SK-N-SH treated with all-trans-retinoic acid at 6 μM for 48 hours (cell line): ENCODE data around the gene ZCCHC7.

ENCODE experiments used
- ATAC-seq: fragments of 200-7000 bp; cut with Tn5 transposase; 3 replicates; pipeline ENCODE4 v1.9.1; 2020; ENCODE audit warnings: mild to moderate bottlenecking, moderate library complexity
- ARNTL ChIP-seq: fragments of 450-650 bp; formaldehyde crosslinking; IDR thresholded peaks from 2 replicates; pipeline ENCODE4 v1.5.0; 2020; ENCODE audit warnings: low read depth, mild to moderate bottlenecking, moderate library complexity, borderline replicate concordance
- BACH2 ChIP-seq: fragments of 250-450 bp; sonication (Bioruptor Pico); IDR thresholded peaks from 2 replicates; pipeline ENCODE4 v1.9.0; 2021; ENCODE audit warnings: mild to moderate bottlenecking, borderline replicate concordance
- ESRRG ChIP-seq: fragments of 250-450 bp; sonication (Bioruptor Pico); IDR thresholded peaks from 2 replicates; pipeline ENCODE4 v1.6.1; 2021; ENCODE audit warnings: mild to moderate bottlenecking
- GLIS3 ChIP-seq: fragments of 250-450 bp; sonication (Bioruptor Pico); IDR thresholded peaks from 2 replicates; pipeline ENCODE4 v1.5.0; 2020; ENCODE audit warnings: mild to moderate bottlenecking, moderate library complexity
- ISL1 ChIP-seq: fragments of 250-450 bp; sonication (Bioruptor Pico); IDR thresholded peaks from 2 replicates; pipeline ENCODE4 v2.1.2; 2022; ENCODE audit warnings: mild to moderate bottlenecking, moderate library complexity
- OSR1 ChIP-seq: fragments of 250-450 bp; sonication (Bioruptor Pico); IDR thresholded peaks from 2 replicates; pipeline ENCODE4 v1.8.0; 2022; ENCODE audit warnings: moderate library complexity, mild to moderate bottlenecking, inconsistent platforms
- PPARA ChIP-seq: fragments of 250-450 bp; sonication (Bioruptor Pico); IDR thresholded peaks from 2 replicates; pipeline ENCODE4 v1.5.0; 2020; ENCODE audit warnings: mild to moderate bottlenecking, borderline replicate concordance
- RARB ChIP-seq: fragments of 250-450 bp; sonication (Bioruptor Pico); IDR thresholded peaks from 2 replicates; pipeline ENCODE4 v1.8.0; 2021; ENCODE audit warnings: mild to moderate bottlenecking, moderate library complexity
- TCF4 ChIP-seq: fragments of 250-450 bp; sonication (Bioruptor Pico); IDR thresholded peaks from 2 replicates; pipeline ENCODE4 v1.8.0; 2021; ENCODE audit warnings: mild to moderate bottlenecking, moderate library complexity, borderline replicate concordance
- TOX ChIP-seq: fragments of 250-450 bp; sonication (Bioruptor Pico); IDR thresholded peaks from 2 replicates; pipeline ENCODE4 v1.8.0; 2021; ENCODE audit warnings: mild to moderate bottlenecking, moderate library complexity, borderline replicate concordance
- ZC3H10 ChIP-seq: fragments of 250-450 bp; sonication (Bioruptor Pico); IDR thresholded peaks from 2 replicates; pipeline ENCODE4 v1.5.1; 2021; ENCODE audit warnings: mild to moderate bottlenecking, moderate library complexity
- ZFP3 ChIP-seq: fragments of 250-450 bp; sonication (Bioruptor Pico); IDR thresholded peaks from 2 replicates; pipeline ENCODE4 v1.5.0; 2020; ENCODE audit warnings: mild to moderate bottlenecking, moderate library complexity
- ZFP30 ChIP-seq: fragments of 450-650 bp; formaldehyde crosslinking; IDR thresholded peaks from 2 replicates; pipeline ENCODE4 v1.5.0; 2022; ENCODE audit warnings: mild to moderate bottlenecking, moderate library complexity
- ZNF70 ChIP-seq: fragments of 450-650 bp; formaldehyde crosslinking; IDR thresholded peaks from 2 replicates; pipeline ENCODE4 v1.5.0; 2020; ENCODE audit warnings: mild to moderate bottlenecking, moderate library complexity
- ZNF8 ChIP-seq: fragments of 450-650 bp; formaldehyde crosslinking; IDR thresholded peaks from 2 replicates; pipeline ENCODE4 v1.5.0; 2020; ENCODE audit warnings: mild to moderate bottlenecking, moderate library complexity
- TF ChIP-seq, protein P1 (sequence below): fragments of 250-450 bp; sonication (Bioruptor Pico); IDR thresholded peaks from 2 replicates; pipeline ENCODE4 v1.8.0; 2021; ENCODE audit warnings: low read depth, mild to moderate bottlenecking, moderate library complexity, borderline replicate concordance
- TF ChIP-seq, protein P2 (sequence below): fragments of 250-450 bp; sonication (Bioruptor Pico); IDR thresholded peaks from 2 replicates; pipeline ENCODE4 v1.5.0; 2020; ENCODE audit warnings: mild to moderate bottlenecking, moderate library complexity
- TF ChIP-seq, protein P3 (sequence below): fragments of 250-450 bp; sonication (Bioruptor Pico); IDR thresholded peaks from 2 replicates; pipeline ENCODE4 v1.5.1; 2021; ENCODE audit warnings: mild to moderate bottlenecking, moderate library complexity
- TF ChIP-seq, protein P4 (sequence below): fragments of 250-450 bp; sonication (Bioruptor Pico); IDR thresholded peaks from 2 replicates; pipeline ENCODE4 v1.5.1; 2020; ENCODE audit warnings: low read depth, mild to moderate bottlenecking, moderate library complexity

The ZCCHC7 gene

DNA sequence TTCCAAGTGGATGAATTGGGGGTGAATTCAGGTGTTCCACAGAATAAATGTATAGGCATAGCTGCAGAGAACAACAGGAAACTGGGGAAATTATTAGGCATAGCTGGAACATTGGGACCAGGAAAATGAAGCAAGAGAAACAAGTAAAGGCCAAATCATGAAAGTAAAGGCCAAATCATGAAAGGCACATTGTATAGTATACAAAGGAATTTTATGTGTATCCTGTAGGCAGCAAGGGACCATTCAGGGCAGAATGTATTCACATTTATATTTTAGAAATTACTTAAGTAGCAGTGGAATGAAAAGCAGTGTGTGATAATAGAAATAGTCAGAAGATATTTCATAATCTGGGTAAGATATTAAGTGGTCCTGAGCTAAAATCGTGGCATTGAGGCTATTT is 174.8 kb downstream of the ZCCHC7 start (continued):
- TF ChIP-seq, protein P1, sequence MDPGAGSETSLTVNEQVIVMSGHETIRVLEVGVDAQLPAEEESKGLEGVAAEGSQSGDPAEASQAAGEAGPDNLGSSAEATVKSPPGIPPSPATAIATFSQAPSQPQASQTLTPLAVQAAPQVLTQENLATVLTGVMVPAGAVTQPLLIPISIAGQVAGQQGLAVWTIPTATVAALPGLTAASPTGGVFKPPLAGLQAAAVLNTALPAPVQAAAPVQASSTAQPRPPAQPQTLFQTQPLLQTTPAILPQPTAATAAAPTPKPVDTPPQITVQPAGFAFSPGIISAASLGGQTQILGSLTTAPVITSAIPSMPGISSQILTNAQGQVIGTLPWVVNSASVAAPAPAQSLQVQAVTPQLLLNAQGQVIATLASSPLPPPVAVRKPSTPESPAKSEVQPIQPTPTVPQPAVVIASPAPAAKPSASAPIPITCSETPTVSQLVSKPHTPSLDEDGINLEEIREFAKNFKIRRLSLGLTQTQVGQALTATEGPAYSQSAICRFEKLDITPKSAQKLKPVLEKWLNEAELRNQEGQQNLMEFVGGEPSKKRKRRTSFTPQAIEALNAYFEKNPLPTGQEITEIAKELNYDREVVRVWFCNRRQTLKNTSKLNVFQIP (CRISPR knock-in tag) = no peak
- TF ChIP-seq ARNTL = no peak
- TF ChIP-seq BACH2 (CRISPR knock-in tag) = no peak
- TF ChIP-seq ZNF70 (CRISPR knock-in tag) = no peak
- TF ChIP-seq, protein P2, sequence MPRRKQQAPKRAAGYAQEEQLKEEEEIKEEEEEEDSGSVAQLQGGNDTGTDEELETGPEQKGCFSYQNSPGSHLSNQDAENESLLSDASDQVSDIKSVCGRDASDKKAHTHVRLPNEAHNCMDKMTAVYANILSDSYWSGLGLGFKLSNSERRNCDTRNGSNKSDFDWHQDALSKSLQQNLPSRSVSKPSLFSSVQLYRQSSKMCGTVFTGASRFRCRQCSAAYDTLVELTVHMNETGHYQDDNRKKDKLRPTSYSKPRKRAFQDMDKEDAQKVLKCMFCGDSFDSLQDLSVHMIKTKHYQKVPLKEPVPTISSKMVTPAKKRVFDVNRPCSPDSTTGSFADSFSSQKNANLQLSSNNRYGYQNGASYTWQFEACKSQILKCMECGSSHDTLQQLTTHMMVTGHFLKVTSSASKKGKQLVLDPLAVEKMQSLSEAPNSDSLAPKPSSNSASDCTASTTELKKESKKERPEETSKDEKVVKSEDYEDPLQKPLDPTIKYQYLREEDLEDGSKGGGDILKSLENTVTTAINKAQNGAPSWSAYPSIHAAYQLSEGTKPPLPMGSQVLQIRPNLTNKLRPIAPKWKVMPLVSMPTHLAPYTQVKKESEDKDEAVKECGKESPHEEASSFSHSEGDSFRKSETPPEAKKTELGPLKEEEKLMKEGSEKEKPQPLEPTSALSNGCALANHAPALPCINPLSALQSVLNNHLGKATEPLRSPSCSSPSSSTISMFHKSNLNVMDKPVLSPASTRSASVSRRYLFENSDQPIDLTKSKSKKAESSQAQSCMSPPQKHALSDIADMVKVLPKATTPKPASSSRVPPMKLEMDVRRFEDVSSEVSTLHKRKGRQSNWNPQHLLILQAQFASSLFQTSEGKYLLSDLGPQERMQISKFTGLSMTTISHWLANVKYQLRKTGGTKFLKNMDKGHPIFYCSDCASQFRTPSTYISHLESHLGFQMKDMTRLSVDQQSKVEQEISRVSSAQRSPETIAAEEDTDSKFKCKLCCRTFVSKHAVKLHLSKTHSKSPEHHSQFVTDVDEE (CRISPR knock-in tag) = no peak
- TF ChIP-seq ZC3H10 = no peak
- no peak for TF ChIP-seq PPARA (CRISPR knock-in tag)

DNA sequence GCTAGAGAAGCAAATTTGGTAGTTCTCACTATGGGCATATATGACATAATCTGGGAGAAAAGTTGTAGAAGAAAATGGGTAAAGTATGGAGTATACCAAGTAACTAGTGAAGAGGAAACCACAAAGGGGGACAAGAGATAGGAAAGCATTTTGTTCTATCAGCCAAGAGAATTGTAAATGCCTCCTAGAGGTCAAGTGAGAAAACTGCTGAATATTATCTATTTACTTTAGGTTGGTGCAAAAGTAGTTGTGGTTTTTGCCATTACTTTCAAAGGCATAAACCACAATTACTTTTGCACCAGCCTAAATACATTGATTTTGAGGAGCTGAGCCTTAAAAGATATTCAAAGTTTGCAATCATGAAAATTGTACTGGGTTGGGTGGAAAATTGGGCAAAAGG is 175.4 kb downstream of the ZCCHC7 start:
- no peak for ATAC-seq
- no peak for TF ChIP-seq TCF4 (CRISPR knock-in tag)
- TF ChIP-seq, all 23 proteins: peak for 0

DNA sequence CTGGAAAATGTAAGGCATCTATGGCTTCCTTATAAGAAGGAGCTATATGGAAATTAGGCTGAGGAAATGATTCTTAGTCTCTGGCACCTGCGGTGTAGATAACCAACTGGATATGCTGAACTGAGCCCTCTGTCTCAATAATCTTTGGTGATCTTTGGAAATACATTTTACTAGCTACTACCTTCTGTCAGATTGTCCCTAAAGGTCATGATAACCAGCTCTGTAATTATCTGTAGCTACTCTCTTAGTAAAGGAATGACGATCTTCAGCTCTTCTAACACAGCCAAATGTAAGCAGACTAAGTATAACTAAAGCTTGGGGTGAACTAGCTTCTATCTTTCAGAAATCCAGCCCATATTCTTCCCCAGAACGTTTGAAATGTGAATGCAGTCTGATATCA is 177.2 kb downstream of the ZCCHC7 start:
- no peak for ATAC-seq
- no peak for TF ChIP-seq GLIS3 (CRISPR knock-in tag)
- TF ChIP-seq OSR1 (CRISPR knock-in tag) = no peak
- TF ChIP-seq, protein P3, sequence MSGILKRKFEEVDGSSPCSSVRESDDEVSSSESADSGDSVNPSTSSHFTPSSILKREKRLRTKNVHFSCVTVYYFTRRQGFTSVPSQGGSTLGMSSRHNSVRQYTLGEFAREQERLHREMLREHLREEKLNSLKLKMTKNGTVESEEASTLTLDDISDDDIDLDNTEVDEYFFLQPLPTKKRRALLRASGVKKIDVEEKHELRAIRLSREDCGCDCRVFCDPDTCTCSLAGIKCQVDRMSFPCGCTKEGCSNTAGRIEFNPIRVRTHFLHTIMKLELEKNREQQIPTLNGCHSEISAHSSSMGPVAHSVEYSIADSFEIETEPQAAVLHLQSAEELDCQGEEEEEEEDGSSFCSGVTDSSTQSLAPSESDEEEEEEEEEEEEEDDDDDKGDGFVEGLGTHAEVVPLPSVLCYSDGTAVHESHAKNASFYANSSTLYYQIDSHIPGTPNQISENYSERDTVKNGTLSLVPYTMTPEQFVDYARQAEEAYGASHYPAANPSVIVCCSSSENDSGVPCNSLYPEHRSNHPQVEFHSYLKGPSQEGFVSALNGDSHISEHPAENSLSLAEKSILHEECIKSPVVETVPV (CRISPR knock-in tag) = no peak
- TF ChIP-seq ZFP30 = no peak
- no peak for TF ChIP-seq ZFP3 (CRISPR knock-in tag)
- TF ChIP-seq, protein P1 (CRISPR knock-in tag) = no peak
- no peak for TF ChIP-seq TCF4 (CRISPR knock-in tag)
- TF ChIP-seq ESRRG (CRISPR knock-in tag) = no peak
- TF ChIP-seq ZNF70 (CRISPR knock-in tag) = no peak

DNA sequence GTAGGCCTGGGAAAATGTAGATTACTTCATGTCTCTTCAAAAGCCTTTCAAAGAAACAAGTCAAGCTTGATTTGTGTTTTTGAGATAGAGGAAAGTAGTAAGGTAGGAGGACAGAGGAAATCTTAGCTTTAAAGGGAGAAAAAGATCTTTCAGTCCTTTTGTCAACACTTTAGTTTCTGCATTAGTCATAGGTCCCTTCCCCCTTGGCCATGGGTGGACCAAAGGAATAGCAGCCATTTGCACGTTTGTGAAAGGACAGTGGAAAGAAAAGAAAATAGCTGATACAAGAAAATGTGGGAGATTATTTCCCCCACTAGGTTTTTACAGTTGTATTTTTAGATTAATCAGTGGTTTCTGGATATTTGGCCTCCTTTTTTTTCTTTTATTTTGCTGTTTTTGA is 180.2 kb downstream of the ZCCHC7 start:
- ATAC-seq = no peak

More for the DNA sequence above, 180.2 kb downstream of the ZCCHC7 start:
- TF ChIP-seq ESRRG (CRISPR knock-in tag) (no peak), RARB (CRISPR knock-in tag) (no peak), GLIS3 (CRISPR knock-in tag) (no peak), BACH2 (CRISPR knock-in tag) (no peak), ZC3H10 (no peak), ZNF70 (CRISPR knock-in tag) (no peak), OSR1 (CRISPR knock-in tag) (no peak), PPARA (CRISPR knock-in tag) (no peak), TOX (no peak), ZFP3 (CRISPR knock-in tag) (no peak), ISL1 (CRISPR knock-in tag) (no peak), ZNF8 (no peak), ZFP30 (no peak), TCF4 (CRISPR knock-in tag) (no peak), ARNTL (no peak)
- TF ChIP-seq, protein P4, sequence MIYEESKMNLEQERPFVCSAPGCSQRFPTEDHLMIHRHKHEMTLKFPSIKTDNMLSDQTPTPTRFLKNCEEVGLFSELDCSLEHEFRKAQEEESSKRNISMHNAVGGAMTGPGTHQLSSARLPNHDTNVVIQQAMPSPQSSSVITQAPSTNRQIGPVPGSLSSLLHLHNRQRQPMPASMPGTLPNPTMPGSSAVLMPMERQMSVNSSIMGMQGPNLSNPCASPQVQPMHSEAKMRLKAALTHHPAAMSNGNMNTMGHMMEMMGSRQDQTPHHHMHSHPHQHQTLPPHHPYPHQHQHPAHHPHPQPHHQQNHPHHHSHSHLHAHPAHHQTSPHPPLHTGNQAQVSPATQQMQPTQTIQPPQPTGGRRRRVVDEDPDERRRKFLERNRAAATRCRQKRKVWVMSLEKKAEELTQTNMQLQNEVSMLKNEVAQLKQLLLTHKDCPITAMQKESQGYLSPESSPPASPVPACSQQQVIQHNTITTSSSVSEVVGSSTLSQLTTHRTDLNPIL (CRISPR knock-in tag) = no peak
- TF ChIP-seq, protein P3 (CRISPR knock-in tag) = no peak
- TF ChIP-seq, protein P1 (CRISPR knock-in tag) = no peak
- TF ChIP-seq, protein P2 (CRISPR knock-in tag) = no peak
